OCI-LY1 (cell line): ENCODE data around the gene SELENOW.

Experiments used
- H2AFZ ChIP-seq: fragments of 200-600 bp; sonication (generic), shearing (Covaris generic); 2 replicates; pipeline ENCODE4 v1.6.0; 2014; ENCODE audit warnings: antibody characterized with exemption, mild to moderate bottlenecking, low read length
- H3F3A ChIP-seq: fragments of 200-600 bp; sonication (generic), shearing (Covaris generic); 2 replicates; pipeline ENCODE4 v1.6.0; 2014; ENCODE audit warnings: mild to moderate bottlenecking, antibody characterized with exemption, low read length, moderate library complexity; ENCODE audit not compliant: insufficient read depth
- H3K27ac ChIP-seq: fragments of 200-600 bp; sonication (generic); 2 replicates; pipeline ENCODE4 v1.5.1; 2014; ENCODE audit warnings: low read length, mixed run types, mild to moderate bottlenecking, low read depth; ENCODE audit not compliant: poor library complexity, severe bottlenecking
- H3K27me3 ChIP-seq: fragments of 200-600 bp; sonication (generic); 2 replicates; pipeline ENCODE4 v1.6.0; 2014; ENCODE audit warnings: antibody characterized with exemption, mild to moderate bottlenecking, low read length, moderate library complexity; ENCODE audit not compliant: insufficient read depth
- H3K36me3 ChIP-seq: fragments of 200-600 bp; sonication (generic); 2 replicates; pipeline ENCODE4 v1.6.1; 2014; ENCODE audit warnings: mild to moderate bottlenecking, antibody characterized with exemption, low read length, moderate library complexity, mixed read lengths; ENCODE audit not compliant: insufficient read depth
- H3K4me1 ChIP-seq: fragments of 200-600 bp; sonication (generic); 2 replicates; pipeline ENCODE4 v1.5.1; 2014; ENCODE audit warnings: mild to moderate bottlenecking, low read length, moderate library complexity; ENCODE audit not compliant: insufficient read depth, severe bottlenecking
- H3K4me2 ChIP-seq: fragments of 200-600 bp; sonication (generic), shearing (Covaris generic); 2 replicates; pipeline ENCODE4 v1.6.1; 2014; ENCODE audit warnings: low read length
- H3K4me3 ChIP-seq: fragments of 200-600 bp; sonication (generic); 2 replicates; pipeline ENCODE4 v1.5.1; 2014; ENCODE audit warnings: low read length, low read depth, mild to moderate bottlenecking, mixed read lengths; ENCODE audit not compliant: poor library complexity, severe bottlenecking
- H3K79me2 ChIP-seq: fragments of 200-600 bp; shearing (Covaris generic); 2 replicates; pipeline ENCODE4 v1.6.1; 2016; ENCODE audit warnings: mixed run types, low read length, mixed read lengths; ENCODE audit not compliant: insufficient read depth
- H3K9ac ChIP-seq: fragments of 200-600 bp; sonication (generic), shearing (Covaris generic); 2 replicates; pipeline ENCODE4 v1.6.1; 2014; ENCODE audit warnings: mild to moderate bottlenecking, low read length, mixed read lengths
- H3K9me2 ChIP-seq: fragments of 200-600 bp; sonication (generic), shearing (Covaris generic); 2 replicates; pipeline ENCODE4 v1.6.1; 2014; ENCODE audit warnings: low read depth, mild to moderate bottlenecking, low read length, mixed read lengths
- H3K9me3 ChIP-seq: fragments of 200-600 bp; shearing (Covaris generic); 2 replicates; pipeline ENCODE4 v1.6.1; 2014; ENCODE audit warnings: low read length, mixed read lengths
- H4K20me1 ChIP-seq: fragments of 200-600 bp; sonication (generic), shearing (Covaris generic); 2 replicates; pipeline ENCODE4 v1.6.0; 2016; ENCODE audit warnings: mild to moderate bottlenecking, low read length; ENCODE audit not compliant: insufficient read depth
- EZH2 ChIP-seq: fragments of 200-600 bp; sonication (generic), shearing (Covaris generic); IDR thresholded peaks from 2 replicates; pipeline ENCODE4 v1.8.0; 2017; ENCODE audit warnings: borderline replicate concordance, mixed run types, mild to moderate bottlenecking, antibody characterized with exemption, low read length, moderate library complexity, mixed read lengths
- TF ChIP-seq, protein P1 (sequence below): fragments of 200-600 bp; sonication (generic), shearing (Covaris generic); IDR thresholded peaks from 2 replicates; pipeline ENCODE4 v1.5.1; 2017; ENCODE audit warnings: mild to moderate bottlenecking, antibody characterized with exemption, low read length, moderate library complexity, mixed read lengths

The SELENOW gene

GRCh38 chr19:47778049-47778953, at the start of gene SELENOW:
Gene SELENOW, plus strand, starts transcription at chr19:47778703. Its CDS starts 83 bp downstream, at chr19:47778786.
- Histone ChIP-seq H3K27ac (peak within 1 kb of the TSS; percentile 62), H3K9me3 (no peaks in the 10 kb centered on the region), H3K4me3 (peak within 1 kb of the TSS; percentile 83), H3F3A (no peaks in the 10 kb centered on the region), H3K9ac (peak within 1 kb of the TSS; percentile 82), H3K4me1 (peaks cover 12% of the 10 kb centered on the region), H2AFZ (peak within 1 kb of the TSS; percentile 19; the same call in 1 of the 2 replicates), H3K4me2 (peak within 1 kb of the TSS; percentile 85), H3K79me2 (no peaks in the 10 kb centered on the region), H4K20me1 (no peaks in the 10 kb centered on the region), H3K9me2 (no peaks in the 10 kb centered on the region), H3K27me3 (no peaks in the 10 kb centered on the region), H3K36me3 (peaks cover 15% of the 10 kb centered on the region; the same call in 1 of the 2 replicates)
- TF ChIP-seq, protein P1, sequence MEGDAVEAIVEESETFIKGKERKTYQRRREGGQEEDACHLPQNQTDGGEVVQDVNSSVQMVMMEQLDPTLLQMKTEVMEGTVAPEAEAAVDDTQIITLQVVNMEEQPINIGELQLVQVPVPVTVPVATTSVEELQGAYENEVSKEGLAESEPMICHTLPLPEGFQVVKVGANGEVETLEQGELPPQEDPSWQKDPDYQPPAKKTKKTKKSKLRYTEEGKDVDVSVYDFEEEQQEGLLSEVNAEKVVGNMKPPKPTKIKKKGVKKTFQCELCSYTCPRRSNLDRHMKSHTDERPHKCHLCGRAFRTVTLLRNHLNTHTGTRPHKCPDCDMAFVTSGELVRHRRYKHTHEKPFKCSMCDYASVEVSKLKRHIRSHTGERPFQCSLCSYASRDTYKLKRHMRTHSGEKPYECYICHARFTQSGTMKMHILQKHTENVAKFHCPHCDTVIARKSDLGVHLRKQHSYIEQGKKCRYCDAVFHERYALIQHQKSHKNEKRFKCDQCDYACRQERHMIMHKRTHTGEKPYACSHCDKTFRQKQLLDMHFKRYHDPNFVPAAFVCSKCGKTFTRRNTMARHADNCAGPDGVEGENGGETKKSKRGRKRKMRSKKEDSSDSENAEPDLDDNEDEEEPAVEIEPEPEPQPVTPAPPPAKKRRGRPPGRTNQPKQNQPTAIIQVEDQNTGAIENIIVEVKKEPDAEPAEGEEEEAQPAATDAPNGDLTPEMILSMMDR, result no peak
- no peak for TF ChIP-seq EZH2

- H3K9me2 ChIP-seq, result no peaks in the 10 kb centered on the region
- H3K9ac ChIP-seq, result no peak overlapping the region
- H3K27ac ChIP-seq, result no peak overlapping the region
- H3K9me3 ChIP-seq, result no peaks in the 10 kb centered on the region
- H3K4me3 ChIP-seq, result no peak overlapping the region
- no peaks in the 10 kb centered on the region for H3K4me1 ChIP-seq
- H4K20me1 ChIP-seq, result no peaks in the 10 kb centered on the region
- H2AFZ ChIP-seq, result no peak overlapping the region
- no peak overlapping the region for H3K4me2 ChIP-seq
- TF ChIP-seq, protein P1, result no peak
- TF ChIP-seq EZH2, result no peak
- no peaks in the 10 kb centered on the region for H3F3A ChIP-seq
- no peaks in the 10 kb centered on the region; the same call in 1 of the 2 replicates for H3K27me3 ChIP-seq
- H3K36me3 ChIP-seq, result no peaks in the 10 kb centered on the region
- no peaks in the 10 kb centered on the region for H3K79me2 ChIP-seq
Observed at GRCh38 chr19:47729468-47729798, 49.1 kb upstream of the SELENOW start.

- H3K27me3 ChIP-seq, result no peaks in the 10 kb centered on the region; the same call in 1 of the 2 replicates
- no peaks in the 10 kb centered on the region for H3K9me3 ChIP-seq
- H3K4me2 ChIP-seq, result no peak overlapping the region
- no peaks in the 10 kb centered on the region for H3F3A ChIP-seq
- no peak overlapping the region for H3K27ac ChIP-seq
- no peaks in the 10 kb centered on the region for H3K79me2 ChIP-seq
- no peak overlapping the region for H3K9ac ChIP-seq
- no peaks in the 10 kb centered on the region for H3K9me2 ChIP-seq
- no peak overlapping the region for H2AFZ ChIP-seq
- H3K4me3 ChIP-seq, result no peak overlapping the region
- H4K20me1 ChIP-seq, result no peaks in the 10 kb centered on the region
- H3K4me1 ChIP-seq, result no peaks in the 10 kb centered on the region
- TF ChIP-seq, protein P1, result no peak
- TF ChIP-seq EZH2, result no peak
- no peaks in the 10 kb centered on the region for H3K36me3 ChIP-seq
Observed at GRCh38 chr19:47729799-47730520, 48.5 kb upstream of the SELENOW start.
